Naive B cell (primary cell): Measurements from ENCODE around the gene C12orf50. TPM values are rescaled to one million over a fixed set of nuclear protein-coding genes. Genes with fewer than 3 reads are reported as not detected.

Experiments used
- polyA plus RNA-seq, 6 donors: library from polyadenylated mRNA; unstranded; fragments of 300-500 nt; fragmentation: Illumina TruSeq; gene quantifications; one replicate each; pipeline ENCODE4 v1.2.3, GENCODE V29; 2021; ENCODE audit warnings: low read depth in 6 of 6

Gene C12orf50
- polyA plus RNA-seq, 6 donors from 2014 or later = not detected

Other genes starting within 250 kb of the C12orf50 start
- gene CEP290, start 112.7 kb upstream of the C12orf50 start, polyA plus RNA-seq = 10 to 100 TPM in 1 of 6 donors, 1 to 10 TPM in 5; 2.0 to 12.5 (median 7.8) TPM
- gene TMTC3, start 112.9 kb upstream of the C12orf50 start, polyA plus RNA-seq = 1 to 10 TPM in 5 of 6 donors, not detected in 1; 3.0 to 4.4 (median 3.2) TPM